Stimulated activated CD4-positive, alpha-beta T cell treated with anti-CD3 and anti-CD28 coated beads, Interleukin-1b, Interleukin-23, amount 100 ng/mL, for 4 hours (primary cell): ENCODE measurements around the gene KCNH2.
"Not testable (repeated sequence)": the region's sequence is repeated elsewhere in the genome, so short reads cannot be mapped to it uniquely, and the experiment has no call there.

ENCODE experiments used
- DNase-seq, 2 donors: peaks; one replicate each; pipeline ENCODE4 v3.0.0-alpha.2; 2020; ENCODE audit warnings: low read depth in 2 of 2

Gene KCNH2

GRCh38 chr7:150934045-150934766 lies 43.9 kb downstream of the KCNH2 start:
- no peak for DNase-seq

DNA sequence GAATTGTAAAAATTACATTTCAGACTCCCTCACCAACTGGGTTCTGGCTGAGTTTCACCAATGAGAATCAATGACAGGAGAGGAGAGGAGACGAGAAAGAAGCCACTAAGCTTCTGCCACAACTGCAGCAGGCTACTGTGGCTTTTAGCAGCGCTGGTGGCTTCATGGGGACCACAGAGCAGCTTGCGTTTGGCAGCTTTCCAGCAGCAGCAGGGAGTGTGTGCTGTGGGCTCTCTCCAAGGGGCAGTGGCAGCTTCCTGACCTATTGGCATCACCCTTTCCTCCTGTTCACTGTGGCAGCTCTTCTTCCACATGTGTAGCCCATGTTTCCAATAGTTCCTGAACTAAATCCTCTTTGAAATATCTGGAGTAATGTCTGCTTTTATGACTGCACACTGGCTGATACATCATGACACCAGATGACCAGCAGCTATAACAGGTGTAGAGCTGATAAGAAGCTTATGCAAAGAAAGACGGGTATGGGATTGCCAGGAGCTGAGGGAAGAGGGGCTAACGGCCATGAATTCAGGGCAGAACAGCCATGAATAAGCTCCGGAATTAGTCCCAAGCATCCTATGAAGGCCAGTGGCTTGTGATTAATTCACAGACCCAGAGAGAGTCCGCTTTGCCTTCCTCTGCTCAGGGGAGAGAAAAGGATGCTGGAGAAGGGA lies 46.8 kb downstream of the KCNH2 start:
- no peak for DNase-seq

DNA sequence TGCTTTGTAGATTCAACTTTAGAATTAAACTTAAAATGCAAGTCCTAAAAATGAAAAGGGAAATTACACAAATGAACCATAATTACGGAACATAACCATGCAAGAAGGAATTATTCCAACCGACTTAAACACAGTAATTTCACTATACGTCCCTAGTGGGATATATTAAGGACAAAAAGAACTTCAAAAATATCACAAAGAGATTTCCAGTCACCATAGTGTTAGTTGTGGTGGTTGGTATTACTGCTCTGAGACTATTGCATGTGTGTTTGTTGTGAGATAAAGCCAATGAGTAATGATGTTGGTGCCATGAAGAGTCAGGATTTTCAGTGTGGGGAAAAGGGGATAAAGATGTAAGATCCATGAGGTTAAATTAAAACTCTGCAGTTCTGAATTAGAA lies 49.6 kb downstream of the KCNH2 start:
- DNase-seq: no peak

DNA sequence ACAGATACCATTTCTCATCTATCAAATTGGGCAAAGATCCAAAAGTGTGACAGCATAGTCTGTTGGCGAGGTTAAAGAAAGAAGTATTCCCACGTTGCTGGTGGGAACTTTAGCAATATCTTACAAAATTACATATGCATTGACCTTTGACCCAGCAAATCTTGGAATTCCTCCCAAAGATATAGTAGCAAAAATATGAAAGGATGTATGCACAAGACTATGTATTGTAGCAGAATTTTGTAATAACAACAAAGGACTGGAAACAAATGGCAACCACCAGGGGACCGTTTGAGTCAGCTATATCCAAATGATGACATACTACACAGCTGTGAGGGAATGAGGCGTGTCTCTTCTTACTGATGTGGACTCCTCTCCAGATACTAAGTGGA lies 50.2 kb downstream of the KCNH2 start:
- DNase-seq: no peak

- DNase-seq: no peak
Measured at GRCh38 chr7:150927157-150927955, 50.8 kb downstream of the KCNH2 start.

DNA sequence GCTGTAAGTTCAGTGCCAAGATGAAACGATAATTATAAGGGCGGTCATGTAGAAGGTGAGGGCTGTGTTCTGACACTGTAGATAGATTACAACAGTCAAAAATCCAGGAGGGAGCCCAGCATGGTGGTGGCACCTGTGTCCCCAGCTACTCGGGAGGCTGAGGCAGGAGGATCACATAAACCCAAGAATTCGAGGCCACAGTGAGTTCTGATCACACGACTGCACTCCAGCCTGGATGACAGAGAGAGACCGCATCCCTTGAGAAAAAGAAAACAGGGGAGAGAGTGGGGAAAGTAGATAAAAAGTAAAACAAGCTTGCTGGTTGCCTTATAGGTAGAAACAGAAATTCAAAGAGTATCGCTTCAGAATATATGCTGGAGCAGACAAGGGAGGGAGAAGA lies 52.1 kb downstream of the KCNH2 start:
- no peak for DNase-seq

- no peak for DNase-seq
Measured at GRCh38 chr7:150924369-150924781, 53.7 kb downstream of the KCNH2 start.

DNA sequence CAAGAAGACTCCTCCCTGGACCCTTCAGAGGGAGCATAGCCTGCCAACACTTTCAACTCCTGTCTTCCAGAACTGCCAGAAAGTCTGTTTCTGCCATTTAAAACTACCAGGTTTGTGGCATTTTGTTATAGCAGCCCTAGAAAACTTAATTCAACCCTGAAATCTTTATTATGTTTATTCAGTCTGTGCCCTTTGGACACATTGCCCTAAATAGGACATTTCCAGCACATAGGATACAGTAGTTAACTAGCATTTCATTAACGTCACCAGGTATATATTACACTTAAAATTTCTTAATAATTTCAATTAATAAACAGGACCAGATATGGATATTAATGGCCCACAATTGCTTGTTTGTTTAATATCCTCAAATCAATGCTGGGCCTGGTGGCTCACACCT lies 54.3 kb downstream of the KCNH2 start:
- DNase-seq: no peak

DNA sequence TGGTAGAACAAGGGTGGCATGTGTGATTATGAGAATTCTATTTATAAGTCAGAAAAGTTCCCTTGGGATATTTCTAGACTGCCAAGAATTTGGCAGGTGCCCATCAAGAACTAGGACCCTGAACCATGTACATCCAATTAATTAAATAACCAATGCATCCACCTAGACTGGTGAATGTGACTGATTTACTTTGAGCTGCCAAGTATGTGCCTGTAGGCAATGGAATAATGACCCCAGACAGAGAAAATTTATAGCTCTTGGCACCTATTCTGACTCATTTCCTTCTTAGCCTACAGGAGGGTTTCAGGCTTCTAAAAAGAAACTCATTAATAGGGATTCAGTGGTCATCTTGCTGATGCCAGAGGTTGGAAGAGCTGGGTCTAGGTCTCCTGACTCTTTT lies 54.9 kb downstream of the KCNH2 start:
- DNase-seq: no peak

GRCh38 chr7:150919160-150919559 lies 59.0 kb downstream of the KCNH2 start:
- no peak for DNase-seq

- no peak for DNase-seq
Measured at GRCh38 chr7:150918378-150918777, 59.7 kb downstream of the KCNH2 start.

DNA sequence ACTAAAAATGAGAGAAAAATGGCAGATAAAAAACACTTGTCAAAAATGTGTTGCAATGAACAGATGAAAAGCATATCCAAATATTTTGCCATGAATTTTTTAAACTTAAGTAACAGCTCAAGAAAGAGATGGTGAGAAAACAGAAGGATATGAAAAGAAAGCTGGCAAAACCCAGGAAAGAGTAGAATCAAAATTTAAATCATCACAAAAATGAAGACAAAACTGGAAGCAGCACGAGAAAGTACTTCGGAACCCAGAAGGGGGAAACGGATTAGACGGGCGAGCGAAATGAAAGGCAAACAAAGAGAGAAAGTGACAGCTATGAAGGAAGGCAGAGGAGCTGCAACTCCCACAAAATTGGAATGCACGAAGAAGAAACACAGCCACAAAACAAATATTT lies 60.2 kb downstream of the KCNH2 start:
- no peak for DNase-seq

DNA sequence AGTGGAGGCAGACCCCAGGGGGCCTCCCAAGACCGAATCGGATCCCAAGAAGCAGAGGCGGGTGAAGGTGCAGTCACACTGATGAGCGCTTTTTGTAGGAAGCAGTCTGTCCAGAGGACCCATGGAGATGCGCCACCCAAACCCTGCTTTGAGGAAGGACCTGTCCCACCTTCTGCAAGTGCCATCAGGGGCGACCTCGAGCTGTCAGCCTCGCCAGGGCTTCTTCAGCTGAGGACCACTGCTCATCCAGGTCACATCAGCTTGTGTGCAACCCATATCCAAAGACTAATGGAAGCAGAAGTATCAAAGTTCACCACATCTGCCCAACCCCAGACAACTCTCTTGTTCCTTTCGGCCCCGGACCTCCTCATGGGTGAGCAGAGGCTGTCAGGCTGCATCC lies 61.5 kb downstream of the KCNH2 start:
- no peak for DNase-seq

GRCh38 chr7:150914966-150915365 lies 63.2 kb downstream of the KCNH2 start:
- DNase-seq: no peak

DNA sequence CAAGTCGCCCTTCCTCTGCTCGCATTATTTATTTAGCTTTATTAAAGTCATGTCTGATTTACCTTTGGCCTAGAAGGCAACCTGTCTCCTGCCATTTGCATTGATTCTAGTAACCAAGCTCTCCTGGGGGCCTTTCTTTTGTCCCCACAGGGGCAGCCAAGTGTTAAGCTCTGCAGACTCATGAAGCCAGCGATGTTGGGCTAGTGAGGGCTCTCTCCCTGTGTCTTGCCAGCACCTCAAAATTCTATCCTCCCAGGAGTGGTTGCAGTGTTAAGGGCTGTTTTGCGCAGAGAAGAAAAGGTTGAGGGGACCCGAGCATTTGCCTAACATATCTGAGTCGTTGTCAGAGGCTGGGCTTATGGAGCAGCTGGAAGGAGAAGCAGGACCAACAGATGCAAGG lies 63.9 kb downstream of the KCNH2 start:
- no peak for DNase-seq

GRCh38 chr7:150912427-150912826 lies 65.7 kb downstream of the KCNH2 start:
- DNase-seq: no peak

GRCh38 chr7:150911590-150912267 lies 66.4 kb downstream of the KCNH2 start:
- no peak for DNase-seq

DNA sequence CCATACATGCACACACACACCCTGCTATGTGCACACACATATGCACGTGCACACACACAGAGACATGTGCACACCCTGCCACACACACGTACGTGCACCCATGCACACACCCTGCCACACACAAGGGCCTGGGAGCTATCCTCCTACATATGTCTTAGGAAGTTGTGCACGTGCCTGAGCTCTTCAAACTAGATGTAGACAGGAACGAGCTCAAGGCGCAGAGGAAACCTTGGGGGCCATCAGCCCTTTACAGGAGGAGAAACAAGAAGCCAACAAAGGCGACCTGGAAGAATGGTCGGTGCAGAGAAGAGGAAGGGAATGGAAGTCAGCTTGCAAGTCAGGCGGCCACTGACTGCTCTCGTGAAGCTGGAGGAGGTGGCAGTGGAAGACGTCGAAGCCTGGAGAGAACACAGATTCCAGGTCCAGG lies 67.1 kb downstream of the KCNH2 start:
- DNase-seq: no peak

- DNase-seq: not testable (repeated sequence)
Measured at GRCh38 chr7:150910305-150910995, 67.7 kb downstream of the KCNH2 start.

DNA sequence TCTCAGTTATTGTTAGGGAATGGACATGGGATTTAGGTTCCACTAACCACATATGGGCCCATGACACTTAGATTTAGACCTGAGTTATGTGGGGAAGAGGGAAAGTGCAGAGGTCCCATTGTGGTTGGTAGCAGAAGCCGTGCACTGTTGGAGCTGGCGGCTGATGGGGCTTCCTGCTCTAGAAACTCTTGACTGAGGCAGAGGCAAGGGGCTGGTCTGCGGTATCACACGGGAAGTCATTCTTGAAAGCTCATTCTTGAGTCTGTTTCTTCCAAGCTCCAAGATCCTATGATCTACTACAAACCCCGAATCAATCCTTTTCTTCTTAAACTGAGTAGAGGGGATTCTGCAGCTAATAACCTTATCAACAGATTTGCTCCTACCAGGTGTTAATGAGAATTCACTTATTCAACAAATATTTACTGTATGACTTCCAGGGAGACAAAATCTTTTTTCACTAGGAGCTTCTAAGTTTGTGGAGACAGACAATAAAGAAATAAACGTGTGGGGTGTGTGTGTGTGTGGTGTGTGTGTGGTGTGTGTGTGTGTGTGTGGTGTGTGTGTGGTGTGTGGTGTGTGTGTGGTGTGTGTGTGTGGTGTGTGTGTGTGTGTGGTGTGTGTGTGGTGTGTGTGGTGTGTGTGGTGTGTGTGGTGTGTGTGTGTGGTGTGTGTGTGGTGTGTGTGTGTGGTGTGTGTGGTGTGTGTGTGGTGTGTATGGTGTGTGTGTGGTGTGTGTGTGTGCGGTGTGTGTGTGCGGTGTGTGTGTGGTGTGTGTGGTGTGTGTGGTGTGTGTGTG lies 68.7 kb downstream of the KCNH2 start:
- no peak for DNase-seq

DNA sequence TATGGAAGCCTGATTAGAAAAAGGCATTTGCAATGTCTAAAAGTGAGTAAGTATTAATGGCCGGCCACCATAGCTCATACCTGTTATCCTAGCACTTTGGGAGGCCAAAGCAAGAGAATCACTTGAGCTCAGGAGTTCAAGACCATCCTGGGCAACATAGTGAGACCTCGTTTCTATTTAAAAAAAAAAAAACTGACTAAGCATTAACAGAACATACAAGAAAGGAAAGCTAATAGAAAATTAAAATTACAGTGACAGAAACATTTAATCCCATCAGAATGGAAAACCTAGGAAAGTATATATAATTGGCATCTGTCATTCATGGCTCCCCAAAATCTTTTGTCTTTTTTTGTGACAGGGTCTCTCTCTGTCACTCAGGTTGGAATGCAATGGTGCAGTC lies 69.9 kb downstream of the KCNH2 start:
- DNase-seq: no peak
